HCT116 (cell line): ENCODE results near the gene LMBRD1. TPM values are rescaled to one million over a fixed set of nuclear protein-coding genes. Genes with fewer than 3 reads are reported as not detected.

Experiments
- ATAC-seq: fragments of 200-7000 bp; cut with Tn5 transposase; 2 replicates; pipeline ENCODE4 v1.9.1; 2020; ENCODE audit warnings: mild to moderate bottlenecking, moderate library complexity
- BruUV-seq: library from RNA; stranded (reverse); fragments of 400-500 nt; replicated peaks from 2 replicates; lab custom pipeline; 2021; lab: Mats Ljungman, UMichigan
- CTCF ChIA-PET: fragments of 300-600 bp; sonication (Branson Sonifier 250); formaldehyde crosslinking; loops from one replicate; lab custom pipeline; 2021; ENCODE audit warnings: antibody characterized with exemption; lab: Charles Lee
- POLR2A ChIA-PET: fragments of 300-600, 350-600 bp; sonication (Branson Sonifier 250); formaldehyde crosslinking; loops from one replicate; lab custom pipeline; 2021; ENCODE audit warnings: antibody characterized with exemption; lab: Charles Lee
- RAD21 ChIA-PET, 2 experiments: fragments of 300-600 bp; sonication (Branson Sonifier 250); formaldehyde crosslinking; loops; one replicate each; lab custom pipeline; 2023; ENCODE audit warnings: low total read pairs in 2 of 2; ENCODE audit not compliant: uncharacterized antibody in 2 of 2, unreplicated experiment in 2 of 2, low non-redundant PET in 1 of 2; lab: Charles Lee
- DNase-seq: peaks from one replicate; pipeline ENCODE4 v3.0.0-alpha.2; 2010; ENCODE audit warnings: low read depth, low spot score
- H2AFZ ChIP-seq: fragments of 200-600 bp; shearing (Covaris generic), sonication (generic); 2 replicates; pipeline ENCODE4 v1.6.1; 2017; ENCODE audit warnings: low read depth, mixed run types, mixed read lengths, antibody characterized with exemption, low read length; ENCODE audit not compliant: poor library complexity, severe bottlenecking
- H3K27ac ChIP-seq: 2 replicates; pipeline ENCODE4 v1.5.1; 2012; ENCODE audit warnings: low read depth, low read length
- H3K27me3 ChIP-seq: fragments of 200-600 bp; sonication (generic); 2 replicates; pipeline ENCODE4 v1.6.1; 2016; ENCODE audit warnings: mixed run types, low read length, mixed read lengths; ENCODE audit not compliant: insufficient read depth
- H3K36me3 ChIP-seq, 2 experiments: fragments of 200-500 bp in 1 of 2; fragments of 200-600 bp in 1 of 2; sonication (Bioruptor generic) in 1 of 2; sonication (generic) in 1 of 2; 2 replicates each; pipeline versions ENCODE4 v1.5.1 to v1.6.1; 2014 to 2016; ENCODE audit warnings: low read length in 2 of 2, inconsistent platforms in 1 of 2, mixed read lengths in 1 of 2, mixed run types in 1 of 2; ENCODE audit not compliant: insufficient read depth in 2 of 2, control insufficient read depth in 1 of 2
- H3K4me1 ChIP-seq, 2 experiments: fragments of 200-600 bp in 1 of 2; sonication (generic) in 1 of 2; 2 replicates each; pipeline versions ENCODE4 v1.5.1 to v1.6.1; 2012 to 2017; ENCODE audit warnings: low read length in 2 of 2, inconsistent platforms in 1 of 2, mild to moderate bottlenecking in 1 of 2, mixed read lengths in 1 of 2, mixed run types in 1 of 2, moderate library complexity in 1 of 2; ENCODE audit not compliant: insufficient read depth in 2 of 2, control insufficient read depth in 1 of 2
- H3K4me2 ChIP-seq: fragments of 200-600 bp; sonication (generic); 2 replicates; pipeline ENCODE4 v1.6.1; 2017; ENCODE audit warnings: mixed run types, low read length, mixed read lengths
- H3K4me3 ChIP-seq, 2 experiments: fragments of 200-600 bp in 1 of 2; sonication (generic) in 1 of 2; replicated peaks in 1 of 2; 2 replicates each; pipeline ENCODE4 v1.5.1; 2011 to 2016; ENCODE audit warnings: low read length in 2 of 2, control low read depth in 1 of 2, low read depth in 1 of 2, mild to moderate bottlenecking in 1 of 2, mixed read lengths in 1 of 2, mixed run types in 1 of 2
- H3K79me2 ChIP-seq: fragments of 200-600 bp; sonication (generic); 2 replicates; pipeline ENCODE4 v1.6.1; 2017; ENCODE audit warnings: mild to moderate bottlenecking, mixed run types, low read length, moderate library complexity, mixed read lengths; ENCODE audit not compliant: insufficient read depth
- H3K9ac ChIP-seq: fragments of 200-600 bp; sonication (generic); 2 replicates; pipeline ENCODE4 v1.6.1; 2016; ENCODE audit warnings: low read length, mixed read lengths
- H3K9me2 ChIP-seq: fragments of 200-600 bp; sonication (generic), shearing (Covaris generic); 2 replicates; pipeline ENCODE4 v1.6.1; 2017; ENCODE audit warnings: mixed run types, mild to moderate bottlenecking, moderate library complexity; ENCODE audit not compliant: insufficient read depth
- H3K9me3 ChIP-seq, 2 experiments: fragments of 200-500 bp in 1 of 2; fragments of 200-600 bp in 1 of 2; sonication (Bioruptor generic) in 1 of 2; sonication (generic) in 1 of 2; 2 replicates each; pipeline ENCODE4 v1.6.1; 2014 to 2017; ENCODE audit warnings: low read length in 2 of 2, mixed read lengths in 2 of 2, inconsistent platforms in 1 of 2, low read depth in 1 of 2, mild to moderate bottlenecking in 1 of 2, mixed run types in 1 of 2, moderate library complexity in 1 of 2; ENCODE audit not compliant: control insufficient read depth in 1 of 2, insufficient read depth in 1 of 2
- H4K20me1 ChIP-seq: fragments of 200-600 bp; sonication (generic), shearing (Covaris generic); 2 replicates; pipeline ENCODE4 v1.6.1; 2017; ENCODE audit warnings: mixed run types, mild to moderate bottlenecking, moderate library complexity; ENCODE audit not compliant: insufficient read depth
- ATF3 ChIP-seq: IDR thresholded peaks from 2 replicates; pipeline ENCODE4 v1.6.1; 2012
- CBX3 ChIP-seq: IDR thresholded peaks from 2 replicates; pipeline ENCODE4 v1.6.1; 2012; ENCODE audit warnings: low read depth
- CEBPB ChIP-seq: IDR thresholded peaks from 2 replicates; pipeline ENCODE4 v1.6.1; 2012; ENCODE audit warnings: low read depth
- EGR1 ChIP-seq: IDR thresholded peaks from 2 replicates; pipeline ENCODE4 v1.6.1; 2012; ENCODE audit warnings: low read depth
- ELF1 ChIP-seq: IDR thresholded peaks from 2 replicates; pipeline ENCODE4 v1.6.1; 2012; ENCODE audit warnings: low read depth, borderline replicate concordance
- EZH2 ChIP-seq: fragments of 200-600 bp; sonication (generic); IDR thresholded peaks from 2 replicates; pipeline ENCODE4 v1.6.1; 2017; ENCODE audit warnings: antibody characterized with exemption, mixed run types
- EZH2phosphoT487 ChIP-seq: fragments of 200-600 bp; IDR thresholded peaks from 2 replicates; pipeline ENCODE4 v1.6.1; 2018; ENCODE audit warnings: antibody characterized with exemption, borderline replicate concordance
- FOSL1 ChIP-seq: IDR thresholded peaks from 2 replicates; pipeline ENCODE4 v1.6.1; 2012; ENCODE audit warnings: low read depth
- JUND ChIP-seq: IDR thresholded peaks from 2 replicates; pipeline ENCODE4 v1.6.1; 2012
- MAX ChIP-seq: IDR thresholded peaks from 2 replicates; pipeline ENCODE4 v1.6.1; 2012
- POLR2A ChIP-seq: IDR thresholded peaks from 2 replicates; pipeline ENCODE4 v1.7.0; 2011; ENCODE audit warnings: borderline replicate concordance; ENCODE audit not compliant: insufficient read depth, insufficient read length; ENCODE audit errors: extremely low read depth
- POLR2AphosphoS5 ChIP-seq: IDR thresholded peaks from 2 replicates; pipeline ENCODE4 v1.6.1; 2011; ENCODE audit warnings: mild to moderate bottlenecking, low read depth, low read length, moderate library complexity
- RAD21 ChIP-seq: IDR thresholded peaks from 2 replicates; pipeline ENCODE4 v1.6.1; 2012; ENCODE audit warnings: low read depth, mild to moderate bottlenecking
- REST ChIP-seq: IDR thresholded peaks from 2 replicates; pipeline ENCODE4 v1.6.1; 2012; ENCODE audit warnings: low read depth
- SP1 ChIP-seq: IDR thresholded peaks from 2 replicates; pipeline ENCODE4 v1.6.1; 2012; ENCODE audit warnings: low read depth
- SRF ChIP-seq: IDR thresholded peaks from 2 replicates; pipeline ENCODE4 v1.6.1; 2012; ENCODE audit warnings: low read depth
- TCF7L2 ChIP-seq: IDR thresholded peaks from 2 replicates; pipeline ENCODE4 v1.7.0; 2011; ENCODE audit warnings: borderline replicate concordance, inconsistent platforms; ENCODE audit not compliant: insufficient read depth, insufficient read length; ENCODE audit errors: extremely low read depth
- YY1 ChIP-seq: IDR thresholded peaks from 2 replicates; pipeline ENCODE4 v1.6.1; 2011; ENCODE audit warnings: low read length, low read depth, moderate library complexity, mild to moderate bottlenecking; ENCODE audit not compliant: insufficient replicate concordance; ENCODE audit errors: extremely low read depth
- ZNF274 ChIP-seq: fragments of 200-500 bp; sonication (Bioruptor generic); IDR thresholded peaks from 2 replicates; pipeline ENCODE4 v1.6.1; 2014; ENCODE audit warnings: mild to moderate bottlenecking, low read depth, low read length, inconsistent platforms
- intact Hi-C: fragments of 100-400 bp; cut with micrococcal nuclease; formaldehyde crosslinking; loops from 2 replicates; pipeline ENCODE4 v1.10.0; 2022
- total RNA-seq: library from RNA; stranded (reverse); gene quantifications from one replicate; pipeline ENCODE4 v1.2.1, GENCODE V29; 2021; ENCODE audit not compliant: unreplicated experiment
- TF ChIP-seq, protein P1 (sequence below), 3 experiments: fragments of 200-600 bp in 1 of 3; sonication (generic) in 1 of 3; IDR thresholded peaks in 2 of 3; conservative IDR thresholded peaks in 1 of 3; 2 replicates each; pipeline ENCODE4 v1.5.1; 2012 to 2017; ENCODE audit warnings: low read depth in 2 of 3, low read length in 2 of 3, antibody characterized with exemption in 1 of 3, borderline replicate concordance in 1 of 3, control low read depth in 1 of 3, mild to moderate bottlenecking in 1 of 3, mixed read lengths in 1 of 3, mixed run types in 1 of 3, moderate library complexity in 1 of 3; ENCODE audit not compliant: insufficient read depth in 1 of 3

LMBRD1 gene
- total RNA-seq, 1 experiment from 2014 or later = 11.9 TPM

DNA sequence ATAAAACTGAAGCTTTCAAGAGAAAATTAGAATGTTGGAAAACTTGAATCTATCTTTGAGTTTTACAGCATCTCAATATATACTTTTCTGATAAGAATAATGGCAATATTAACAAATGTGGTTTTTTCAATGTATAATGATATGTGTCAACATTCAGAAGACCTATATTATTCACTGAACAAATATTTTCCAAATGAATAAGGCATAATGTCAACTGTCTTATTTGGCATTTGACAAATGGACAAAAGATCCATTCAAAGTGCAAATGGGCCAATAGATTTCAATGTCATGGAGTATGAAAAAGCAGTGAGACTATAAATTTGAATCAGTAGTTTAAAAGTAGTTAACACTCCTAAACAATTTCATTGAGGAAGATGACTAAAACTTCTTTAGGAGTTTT lies 20.9 kb downstream of the LMBRD1 start:
- no peak overlapping the region for H3K4me3 ChIP-seq
- H3K27me3 ChIP-seq = no peaks in the 10 kb centered on the region
- no peak overlapping the region for H2AFZ ChIP-seq
- peaks cover 3 to 6% of the 10 kb centered on the region in 2 experiments; a peak in 2 of 4 replicates for H3K4me1 ChIP-seq
- ATAC-seq = no peak
- CTCF ChIA-PET = no interaction called here
- TF ChIP-seq CEBPB (no peak), TCF7L2 (no peak), CBX3 (no peak), ATF3 (no peak), REST (no peak), ELF1 (no peak), JUND (no peak), EZH2 (no peak), FOSL1 (no peak), YY1 (no peak), MAX (no peak), SP1 (no peak), POLR2A (no peak), ZNF274 (no peak), POLR2AphosphoS5 (no peak), EGR1 (no peak), RAD21 (no peak), EZH2phosphoT487 (no peak), SRF (no peak)
- TF ChIP-seq, protein P1, sequence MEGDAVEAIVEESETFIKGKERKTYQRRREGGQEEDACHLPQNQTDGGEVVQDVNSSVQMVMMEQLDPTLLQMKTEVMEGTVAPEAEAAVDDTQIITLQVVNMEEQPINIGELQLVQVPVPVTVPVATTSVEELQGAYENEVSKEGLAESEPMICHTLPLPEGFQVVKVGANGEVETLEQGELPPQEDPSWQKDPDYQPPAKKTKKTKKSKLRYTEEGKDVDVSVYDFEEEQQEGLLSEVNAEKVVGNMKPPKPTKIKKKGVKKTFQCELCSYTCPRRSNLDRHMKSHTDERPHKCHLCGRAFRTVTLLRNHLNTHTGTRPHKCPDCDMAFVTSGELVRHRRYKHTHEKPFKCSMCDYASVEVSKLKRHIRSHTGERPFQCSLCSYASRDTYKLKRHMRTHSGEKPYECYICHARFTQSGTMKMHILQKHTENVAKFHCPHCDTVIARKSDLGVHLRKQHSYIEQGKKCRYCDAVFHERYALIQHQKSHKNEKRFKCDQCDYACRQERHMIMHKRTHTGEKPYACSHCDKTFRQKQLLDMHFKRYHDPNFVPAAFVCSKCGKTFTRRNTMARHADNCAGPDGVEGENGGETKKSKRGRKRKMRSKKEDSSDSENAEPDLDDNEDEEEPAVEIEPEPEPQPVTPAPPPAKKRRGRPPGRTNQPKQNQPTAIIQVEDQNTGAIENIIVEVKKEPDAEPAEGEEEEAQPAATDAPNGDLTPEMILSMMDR (IDR thresholded peaks at IDR 0.05 in 2 of 3, conservative IDR thresholded peaks at IDR 0.05 in 1 of 3; ENCODE audit: borderline replicate concordance in 1 of 3, insufficient read depth in 1 of 3, low read depth in 2 of 3, low read length in 2 of 3) = no peak
- TF ChIP-seq, all 23 proteins: peak for 0
- Histone ChIP-seq H3K9ac (no peak overlapping the region), H3K9me3 (no peaks in the 10 kb centered on the region), H3K4me2 (no peak overlapping the region), H3K36me3 (peaks cover 0 to 2% of the 10 kb centered on the region in 2 experiments; a peak in 1 of 4 replicates), H4K20me1 (no peaks in the 10 kb centered on the region), H3K79me2 (no peaks in the 10 kb centered on the region), H3K27ac (no peak overlapping the region), H3K9me2 (no peaks in the 10 kb centered on the region)
- ChIA-PET POLR2A (no interaction called here), RAD21 (no interaction called here)
- BruUV-seq = no TSS peak
- no peak for DNase-seq
- intact Hi-C loops = no loop called here
